ENCODE data around the gene IRF8.

DNA sequence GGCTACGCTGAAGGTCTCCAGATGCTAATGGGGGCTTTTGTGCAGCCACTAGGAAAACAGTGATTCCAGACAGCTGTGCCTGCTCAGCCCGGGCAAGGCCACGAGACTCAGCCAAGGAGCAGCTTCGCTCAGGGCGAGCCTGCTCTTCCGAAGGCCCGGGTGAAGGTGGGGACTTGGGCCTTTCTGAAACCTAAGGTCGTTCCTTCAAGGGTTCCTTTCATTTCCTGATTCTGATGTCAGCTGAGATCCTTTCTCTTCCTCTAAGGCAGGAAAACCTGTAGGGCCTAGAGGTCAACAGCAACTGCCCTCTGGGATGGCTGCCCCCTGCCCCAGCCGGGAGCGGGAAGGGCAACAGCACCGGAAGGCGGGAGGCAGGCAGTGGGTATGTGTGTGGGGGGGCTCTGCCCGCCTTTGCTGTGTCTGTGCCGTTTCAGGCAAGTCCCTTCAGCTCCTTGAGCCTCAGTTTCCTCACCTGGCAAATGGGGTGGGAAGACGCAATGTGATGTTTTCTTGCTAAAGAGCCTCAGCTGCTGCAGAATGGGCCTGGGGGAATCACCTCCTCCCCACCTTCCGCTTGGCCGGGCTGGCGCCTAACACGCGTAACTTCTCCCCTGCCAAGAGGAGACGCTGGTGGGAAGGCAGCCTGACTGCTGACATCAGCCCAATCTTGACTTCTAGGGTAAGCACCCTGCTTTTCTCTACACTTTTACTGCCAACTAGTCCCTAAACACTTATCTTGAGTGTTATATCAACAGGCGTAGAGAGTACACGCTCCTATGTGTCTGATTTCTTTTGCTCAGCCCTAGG is 32.8 kb downstream of the IRF8 start:
- TF ChIP-seq, protein P1, sequence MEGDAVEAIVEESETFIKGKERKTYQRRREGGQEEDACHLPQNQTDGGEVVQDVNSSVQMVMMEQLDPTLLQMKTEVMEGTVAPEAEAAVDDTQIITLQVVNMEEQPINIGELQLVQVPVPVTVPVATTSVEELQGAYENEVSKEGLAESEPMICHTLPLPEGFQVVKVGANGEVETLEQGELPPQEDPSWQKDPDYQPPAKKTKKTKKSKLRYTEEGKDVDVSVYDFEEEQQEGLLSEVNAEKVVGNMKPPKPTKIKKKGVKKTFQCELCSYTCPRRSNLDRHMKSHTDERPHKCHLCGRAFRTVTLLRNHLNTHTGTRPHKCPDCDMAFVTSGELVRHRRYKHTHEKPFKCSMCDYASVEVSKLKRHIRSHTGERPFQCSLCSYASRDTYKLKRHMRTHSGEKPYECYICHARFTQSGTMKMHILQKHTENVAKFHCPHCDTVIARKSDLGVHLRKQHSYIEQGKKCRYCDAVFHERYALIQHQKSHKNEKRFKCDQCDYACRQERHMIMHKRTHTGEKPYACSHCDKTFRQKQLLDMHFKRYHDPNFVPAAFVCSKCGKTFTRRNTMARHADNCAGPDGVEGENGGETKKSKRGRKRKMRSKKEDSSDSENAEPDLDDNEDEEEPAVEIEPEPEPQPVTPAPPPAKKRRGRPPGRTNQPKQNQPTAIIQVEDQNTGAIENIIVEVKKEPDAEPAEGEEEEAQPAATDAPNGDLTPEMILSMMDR (IDR thresholded peaks at IDR 0.05), result no peak
- TF ChIP-seq ZFX (IDR thresholded peaks at IDR 0.05; ENCODE audit: borderline replicate concordance), result no peak
